ENCODE results near the gene HTRA3. TPM values are rescaled to one million over a fixed set of nuclear protein-coding genes. Genes with fewer than 3 reads are reported as not detected.

HTRA3 gene
- total and polyA plus RNA-seq, 4 donors, result 0.36 to 1.2 (median 1.1) TPM

- WGBS, result 30% methylated on average over 31 of the region's 31 CpGs
These were observed 22.3 kb upstream of the HTRA3 start for GRCh38 chr4:8247047-8247930.

More at GRCh38 chr4:8247047-8247930, 22.3 kb upstream of the HTRA3 start:
- Histone ChIP-seq H3K27me3 (ENCODE audit: control insufficient read depth in 4 of 4, insufficient read depth in 4 of 4, low read length in 3 of 4) (no peaks in the 10 kb centered on the region), H3K4me1 (ENCODE audit: control insufficient read depth in 4 of 4, insufficient read depth in 4 of 4, low read length in 3 of 4) (peaks cover 13 to 27% (median 18%) of the 10 kb centered on the region in 4 donors), H3K9ac (ENCODE audit: low read depth in 1 of 2, low read length in 2 of 2) (no peak overlapping the region), H3K4me3 (ENCODE audit: low read depth in 1 of 3, low read length in 3 of 3) (no peak overlapping the region), H3K36me3 (ENCODE audit: control insufficient read depth in 4 of 4, insufficient read depth in 3 of 4, low read depth in 1 of 4, low read length in 3 of 4) (no peaks in the 10 kb centered on the region), H3K9me3 (ENCODE audit: control insufficient read depth in 4 of 4, low read length in 3 of 4) (no peaks in the 10 kb centered on the region), H3K27ac (ENCODE audit: low read depth in 1 of 2, low read length in 2 of 2) (peak overlapping the region; percentile 69 to 72)
- peak; percentile 50 to 81 for TF ChIP-seq RXRA (IDR thresholded peaks at IDR 0.05)
- TF ChIP-seq RAD21 (IDR thresholded peaks at IDR 0.05), result peak in 1 of 2 donors; percentile 45
- TF ChIP-seq, protein P1, sequence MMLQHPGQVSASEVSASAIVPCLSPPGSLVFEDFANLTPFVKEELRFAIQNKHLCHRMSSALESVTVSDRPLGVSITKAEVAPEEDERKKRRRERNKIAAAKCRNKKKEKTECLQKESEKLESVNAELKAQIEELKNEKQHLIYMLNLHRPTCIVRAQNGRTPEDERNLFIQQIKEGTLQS (IDR thresholded peaks at IDR 0.05), result no peak
- TF ChIP-seq FOXA2 (IDR thresholded peaks at IDR 0.05), result no peak
- TF ChIP-seq, protein P2, sequence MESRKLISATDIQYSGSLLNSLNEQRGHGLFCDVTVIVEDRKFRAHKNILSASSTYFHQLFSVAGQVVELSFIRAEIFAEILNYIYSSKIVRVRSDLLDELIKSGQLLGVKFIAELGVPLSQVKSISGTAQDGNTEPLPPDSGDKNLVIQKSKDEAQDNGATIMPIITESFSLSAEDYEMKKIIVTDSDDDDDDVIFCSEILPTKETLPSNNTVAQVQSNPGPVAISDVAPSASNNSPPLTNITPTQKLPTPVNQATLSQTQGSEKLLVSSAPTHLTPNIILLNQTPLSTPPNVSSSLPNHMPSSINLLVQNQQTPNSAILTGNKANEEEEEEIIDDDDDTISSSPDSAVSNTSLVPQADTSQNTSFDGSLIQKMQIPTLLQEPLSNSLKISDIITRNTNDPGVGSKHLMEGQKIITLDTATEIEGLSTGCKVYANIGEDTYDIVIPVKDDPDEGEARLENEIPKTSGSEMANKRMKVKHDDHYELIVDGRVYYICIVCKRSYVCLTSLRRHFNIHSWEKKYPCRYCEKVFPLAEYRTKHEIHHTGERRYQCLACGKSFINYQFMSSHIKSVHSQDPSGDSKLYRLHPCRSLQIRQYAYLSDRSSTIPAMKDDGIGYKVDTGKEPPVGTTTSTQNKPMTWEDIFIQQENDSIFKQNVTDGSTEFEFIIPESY (IDR thresholded peaks at IDR 0.05), result no peak
- TF ChIP-seq, protein P3, sequence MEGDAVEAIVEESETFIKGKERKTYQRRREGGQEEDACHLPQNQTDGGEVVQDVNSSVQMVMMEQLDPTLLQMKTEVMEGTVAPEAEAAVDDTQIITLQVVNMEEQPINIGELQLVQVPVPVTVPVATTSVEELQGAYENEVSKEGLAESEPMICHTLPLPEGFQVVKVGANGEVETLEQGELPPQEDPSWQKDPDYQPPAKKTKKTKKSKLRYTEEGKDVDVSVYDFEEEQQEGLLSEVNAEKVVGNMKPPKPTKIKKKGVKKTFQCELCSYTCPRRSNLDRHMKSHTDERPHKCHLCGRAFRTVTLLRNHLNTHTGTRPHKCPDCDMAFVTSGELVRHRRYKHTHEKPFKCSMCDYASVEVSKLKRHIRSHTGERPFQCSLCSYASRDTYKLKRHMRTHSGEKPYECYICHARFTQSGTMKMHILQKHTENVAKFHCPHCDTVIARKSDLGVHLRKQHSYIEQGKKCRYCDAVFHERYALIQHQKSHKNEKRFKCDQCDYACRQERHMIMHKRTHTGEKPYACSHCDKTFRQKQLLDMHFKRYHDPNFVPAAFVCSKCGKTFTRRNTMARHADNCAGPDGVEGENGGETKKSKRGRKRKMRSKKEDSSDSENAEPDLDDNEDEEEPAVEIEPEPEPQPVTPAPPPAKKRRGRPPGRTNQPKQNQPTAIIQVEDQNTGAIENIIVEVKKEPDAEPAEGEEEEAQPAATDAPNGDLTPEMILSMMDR (IDR thresholded peaks at IDR 0.05; ENCODE audit: low read depth, low read length, missing input control), result no peak
- no peak for TF ChIP-seq GABPA (IDR thresholded peaks at IDR 0.05 in 1 of 2, conservative IDR thresholded peaks at IDR 0.05 in 1 of 2)
- TF ChIP-seq EGR1 (IDR thresholded peaks at IDR 0.05; ENCODE audit: low read depth in 2 of 2), result peak; percentile 90 to 98
- TF ChIP-seq, protein P4, sequence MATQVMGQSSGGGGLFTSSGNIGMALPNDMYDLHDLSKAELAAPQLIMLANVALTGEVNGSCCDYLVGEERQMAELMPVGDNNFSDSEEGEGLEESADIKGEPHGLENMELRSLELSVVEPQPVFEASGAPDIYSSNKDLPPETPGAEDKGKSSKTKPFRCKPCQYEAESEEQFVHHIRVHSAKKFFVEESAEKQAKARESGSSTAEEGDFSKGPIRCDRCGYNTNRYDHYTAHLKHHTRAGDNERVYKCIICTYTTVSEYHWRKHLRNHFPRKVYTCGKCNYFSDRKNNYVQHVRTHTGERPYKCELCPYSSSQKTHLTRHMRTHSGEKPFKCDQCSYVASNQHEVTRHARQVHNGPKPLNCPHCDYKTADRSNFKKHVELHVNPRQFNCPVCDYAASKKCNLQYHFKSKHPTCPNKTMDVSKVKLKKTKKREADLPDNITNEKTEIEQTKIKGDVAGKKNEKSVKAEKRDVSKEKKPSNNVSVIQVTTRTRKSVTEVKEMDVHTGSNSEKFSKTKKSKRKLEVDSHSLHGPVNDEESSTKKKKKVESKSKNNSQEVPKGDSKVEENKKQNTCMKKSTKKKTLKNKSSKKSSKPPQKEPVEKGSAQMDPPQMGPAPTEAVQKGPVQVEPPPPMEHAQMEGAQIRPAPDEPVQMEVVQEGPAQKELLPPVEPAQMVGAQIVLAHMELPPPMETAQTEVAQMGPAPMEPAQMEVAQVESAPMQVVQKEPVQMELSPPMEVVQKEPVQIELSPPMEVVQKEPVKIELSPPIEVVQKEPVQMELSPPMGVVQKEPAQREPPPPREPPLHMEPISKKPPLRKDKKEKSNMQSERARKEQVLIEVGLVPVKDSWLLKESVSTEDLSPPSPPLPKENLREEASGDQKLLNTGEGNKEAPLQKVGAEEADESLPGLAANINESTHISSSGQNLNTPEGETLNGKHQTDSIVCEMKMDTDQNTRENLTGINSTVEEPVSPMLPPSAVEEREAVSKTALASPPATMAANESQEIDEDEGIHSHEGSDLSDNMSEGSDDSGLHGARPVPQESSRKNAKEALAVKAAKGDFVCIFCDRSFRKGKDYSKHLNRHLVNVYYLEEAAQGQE (IDR thresholded peaks at IDR 0.05), result peak; percentile 69
- TF ChIP-seq MAX (IDR thresholded peaks at IDR 0.05), result peak; percentile 74
- TF ChIP-seq FOXA1 (IDR thresholded peaks at IDR 0.05), result peak; percentile 9
- TF ChIP-seq HNF4G (IDR thresholded peaks at IDR 0.05), result no peak
- TF ChIP-seq NR2F2 (IDR thresholded peaks at IDR 0.05), result peak; percentile 74
- TF ChIP-seq HNF4A (conservative IDR thresholded peaks at IDR 0.05), result peak; percentile 46 to 76
- TF ChIP-seq JUND (IDR thresholded peaks at IDR 0.05), result no peak
- peak; percentile 55 for TF ChIP-seq SP1 (IDR thresholded peaks at IDR 0.05)
- TF ChIP-seq TAF1 (conservative IDR thresholded peaks at IDR 0.05), result no peak
- peak; percentile 63 for TF ChIP-seq YY1 (IDR thresholded peaks at IDR 0.05)
- peak; percentile 59 for DNase-seq (ENCODE audit: low spot score)

Measured in liver (tissue), 9 donors.